HepG2 (cell line): ENCODE results near the gene FRMD4A. TPM values are rescaled to one million over a fixed set of nuclear protein-coding genes. Genes with fewer than 3 reads are reported as not detected.

Experiments used
- ATAC-seq: fragments of 200-7000 bp; cut with Tn5 transposase; 3 replicates; pipeline ENCODE4 v1.9.1; 2020; ENCODE audit warnings: mild to moderate bottlenecking, moderate library complexity
- BruUV-seq: library from RNA; stranded (reverse); fragments of 400-500 nt; replicated peaks from 2 replicates; lab custom pipeline; 2021; lab: Mats Ljungman, UMichigan
- CTCF ChIA-PET: fragments of 300-600 bp; formaldehyde crosslinking; extraction: SDS; loops from one replicate; lab custom pipeline; 2021; ENCODE audit warnings: low total read pairs, inconsistent platforms, low intra/inter-chr PET ratio; lab: Yijun Ruan, JAX
- POLR2A ChIA-PET: fragments of 350-600 bp; sonication (Branson Sonifier 250); formaldehyde crosslinking; loops from one replicate; lab custom pipeline; 2020; ENCODE audit warnings: antibody characterized with exemption, inconsistent platforms; lab: Yijun Ruan, JAX
- DNase-seq: peaks from one replicate; pipeline ENCODE4 v3.0.0-alpha.2; 2015; ENCODE audit warnings: low spot score
- FAIRE-seq: peaks from 3 replicates; lab custom pipeline; 2011; peaks lifted over from hg19 to GRCh38; lab: Jason Lieb, UNC
- H2AFZ ChIP-seq: one replicate; pipeline ENCODE4 v1.6.1; 2011; ENCODE audit warnings: low read length, inconsistent platforms
- H3K27ac ChIP-seq: fragments of 300-600 bp; 3 replicates; pipeline ENCODE4 v1.8.0; 2011; ENCODE audit warnings: mixed run types, mild to moderate bottlenecking, mixed read lengths, low read length, inconsistent platforms; ENCODE audit not compliant: insufficient read depth; ENCODE audit errors: extremely low read length
- H3K27me3 ChIP-seq, 2 experiments: fragments of 200-600 bp in 1 of 2; 2 replicates in 1 of 2; 3 replicates in 1 of 2; pipeline versions ENCODE4 v1.6.0 to v1.8.0; 2011; ENCODE audit warnings: low read length in 2 of 2, mild to moderate bottlenecking in 2 of 2, moderate library complexity in 2 of 2, inconsistent platforms in 1 of 2; ENCODE audit not compliant: insufficient read depth in 2 of 2, control insufficient read depth in 1 of 2
- H3K36me3 ChIP-seq, 2 experiments: fragments of 200-600 bp in 1 of 2; replicated peaks in 1 of 2; 2 replicates in 1 of 2; 3 replicates in 1 of 2; pipeline versions ENCODE4 v1.5.1 to v1.8.0; 2011; ENCODE audit warnings: low read length in 2 of 2, inconsistent platforms in 1 of 2; ENCODE audit not compliant: insufficient read depth in 2 of 2, control insufficient read depth in 1 of 2
- H3K4me1 ChIP-seq: 2 replicates; pipeline ENCODE4 v1.5.1; 2012; ENCODE audit warnings: low read length, inconsistent platforms; ENCODE audit not compliant: insufficient read depth
- H3K4me2 ChIP-seq: 2 replicates; pipeline ENCODE4 v1.6.0; 2011; ENCODE audit warnings: low read depth, low read length, inconsistent platforms
- H3K4me3 ChIP-seq, 3 experiments: fragments of 200-600 bp in 1 of 3; sonication (generic), shearing (Covaris generic) in 1 of 3; replicated peaks in 1 of 3; 2 replicates each; pipeline ENCODE4 v1.5.1; 2011 to 2016; ENCODE audit warnings: low read length in 3 of 3, inconsistent platforms in 2 of 3, low read depth in 2 of 3, mild to moderate bottlenecking in 2 of 3, control low read depth in 1 of 3, mixed read lengths in 1 of 3; ENCODE audit not compliant: insufficient read depth in 1 of 3
- H3K79me2 ChIP-seq: one replicate; pipeline ENCODE4 v1.6.1; 2011; ENCODE audit warnings: low read length, inconsistent platforms; ENCODE audit not compliant: insufficient read depth
- H3K9ac ChIP-seq: 2 replicates; pipeline ENCODE4 v1.6.0; 2011; ENCODE audit warnings: mild to moderate bottlenecking, low read depth, low read length, inconsistent platforms; ENCODE audit not compliant: insufficient read depth
- H3K9me3 ChIP-seq: 2 replicates; pipeline ENCODE4 v1.5.1; 2012; ENCODE audit warnings: mild to moderate bottlenecking, low read length
- H4K20me1 ChIP-seq: 2 replicates; pipeline ENCODE4 v1.6.0; 2011; ENCODE audit warnings: inconsistent platforms, mild to moderate bottlenecking, low read length, moderate library complexity; ENCODE audit not compliant: insufficient read depth
- MNT ChIP-seq: fragments of 450-650 bp; IDR thresholded peaks from 2 replicates; pipeline ENCODE4 v1.6.1; 2016
- ZNF256 ChIP-seq: sonication (generic); formaldehyde crosslinking; conservative IDR thresholded peaks from 2 replicates; pipeline ENCODE4 v1.4.0; 2020; ENCODE audit warnings: missing genetic modification reagents
- ZNF782 ChIP-seq: sonication (generic); formaldehyde crosslinking; IDR thresholded peaks from 2 replicates; pipeline ENCODE4 v1.4.0; 2020; ENCODE audit warnings: missing genetic modification reagents, mild to moderate bottlenecking, borderline replicate concordance
- WGBS: methylation state at CpG from one replicate; pipeline ENCODE4 v1.1.6; 2017; ENCODE audit warnings: low lambda C conversion rate; 5-methylcytosine and 5-hydroxymethylcytosine counted together
- in situ Hi-C: cut with HindIII; loops from 2 replicates; pipeline ENCODE4 v1.10.0; 2017; ENCODE audit warnings: low pct_unique_long_range_greater_than_20kb; ENCODE audit not compliant: extremely low pct_ligation_motif_present
- intact Hi-C: fragments of 100-400 bp; cut with micrococcal nuclease; formaldehyde crosslinking; loops from one replicate; pipeline ENCODE4 v1.10.0; 2022; ENCODE audit not compliant: unreplicated experiment
- polyA plus RNA-seq, 8 experiments: library from polyadenylated mRNA; depleted of rRNA in 3 of 8; stranded (reverse) in 7 of 8; unstranded in 1 of 8; fragments of >200 nt; fragmentation: Illumina TruSeq in 4 of 8; extraction: Trizol in 4 of 8; gene quantifications; 2 replicates each; pipeline versions ENCODE4 v1.2.1 to v1.2.3, GENCODE V29; 2011 to 2016; ENCODE audit warnings: low read depth in 4 of 8, missing spikeins in 1 of 8, mixed read lengths in 1 of 8; ENCODE audit not compliant: insufficient read depth in 1 of 8
- total RNA-seq, 5 experiments: library from RNA; depleted of rRNA; stranded (reverse); fragments of >200 nt; fragmentation: Illumina TruSeq; extraction: Trizol; gene quantifications; 2 replicates each; pipeline ENCODE4 v1.2.3, GENCODE V29; 2016; ENCODE audit warnings: low read depth in 1 of 5

The FRMD4A gene
- total and polyA plus RNA-seq, 2 of the 13 experiments (the other 11 are each of a cell fraction or from before 2014, with no cell fraction given) = 0.09 to 0.26 TPM

GRCh38 chr10:13671904-13672303, 658.8 kb downstream of the FRMD4A start:
- no TSS peak for BruUV-seq
- Histone ChIP-seq H3K4me1 (peaks cover 23% of the 10 kb centered on the region), H2AFZ (no peak overlapping the region), H3K36me3 (no peaks in the 10 kb centered on the region), H3K79me2 (no peaks in the 10 kb centered on the region), H3K9me3 (no peaks in the 10 kb centered on the region), H3K4me3 (no peak overlapping the region), H3K9ac (no peak overlapping the region), H3K27me3 (no peaks in the 10 kb centered on the region), H4K20me1 (no peaks in the 10 kb centered on the region), H3K4me2 (no peak overlapping the region), H3K27ac (no peak overlapping the region)
- TF ChIP-seq ZNF782 (CRISPR knock-in tag) (no peak), MNT (peak; percentile 75)
- CTCF ChIA-PET = no interaction called here
- intact Hi-C loops (no loop called here), in situ Hi-C loops (no loop called here)
- 79% methylated on average over 10 of the region's 10 CpGs for WGBS
- POLR2A ChIA-PET = no interaction called here
- ATAC-seq (no peak), DNase-seq (no peak), FAIRE-seq (no peak)

GRCh38 chr10:13670311-13670710, 660.4 kb downstream of the FRMD4A start:
- ChIA-PET CTCF (no interaction called here), POLR2A (no interaction called here)
- intact Hi-C loops (no loop called here), in situ Hi-C loops (no loop called here)
- H3K36me3 ChIP-seq = no peaks in the 10 kb centered on the region
- H3K9ac ChIP-seq = no peak overlapping the region
- ATAC-seq (no peak), DNase-seq (no peak)
- no peaks in the 10 kb centered on the region for H3K79me2 ChIP-seq
- no peak overlapping the region for H3K4me2 ChIP-seq
- no peaks in the 10 kb centered on the region for H4K20me1 ChIP-seq
- WGBS = 97% methylated on average over 10 of the region's 10 CpGs
- peaks cover 23% of the 10 kb centered on the region for H3K4me1 ChIP-seq
- H3K27ac ChIP-seq = no peak overlapping the region
- H3K4me3 ChIP-seq = no peak overlapping the region
- no peaks in the 10 kb centered on the region for H3K27me3 ChIP-seq
- no peak overlapping the region for H2AFZ ChIP-seq
- TF ChIP-seq ZNF256 = no peak
- TF ChIP-seq, all 625 proteins: peak for 0
- H3K9me3 ChIP-seq = no peaks in the 10 kb centered on the region
- no TSS peak for BruUV-seq
- no peak for FAIRE-seq
